HepG2 (cell line): ENCODE results near the gene HSDL2. TPM values are rescaled to one million over a fixed set of nuclear protein-coding genes. Genes with fewer than 3 reads are reported as not detected.

ENCODE experiments used
- AKNA ChIP-seq: sonication (generic); formaldehyde crosslinking; IDR thresholded peaks from 2 replicates; pipeline ENCODE4 v1.4.0; 2020; ENCODE audit warnings: missing genetic modification reagents, borderline replicate concordance
- CSRNP1 ChIP-seq: sonication (generic); formaldehyde crosslinking; IDR thresholded peaks from 2 replicates; pipeline ENCODE4 v1.8.1; 2023; ENCODE audit warnings: mild to moderate bottlenecking, missing genetic modification reagents
- HDAC1 ChIP-seq: sonication (generic); formaldehyde crosslinking; IDR thresholded peaks from 2 replicates; pipeline ENCODE4 v1.5.1; 2020; ENCODE audit warnings: mild to moderate bottlenecking, missing genetic modification reagents
- HDAC2 ChIP-seq: sonication (generic); formaldehyde crosslinking; IDR thresholded peaks from 2 replicates; pipeline ENCODE4 v1.4.0; 2020; ENCODE audit warnings: missing genetic modification reagents
- IRX3 ChIP-seq: sonication (generic); formaldehyde crosslinking; IDR thresholded peaks from 2 replicates; pipeline ENCODE4 v1.8.1; 2023; ENCODE audit warnings: mild to moderate bottlenecking, low read depth, missing genetic modification reagents, borderline replicate concordance
- MED1 ChIP-seq: sonication (generic); formaldehyde crosslinking; IDR thresholded peaks from 2 replicates; pipeline ENCODE4 v1.4.0; 2020; ENCODE audit warnings: missing genetic modification reagents
- NFYB ChIP-seq: sonication (generic); formaldehyde crosslinking; IDR thresholded peaks from 2 replicates; pipeline ENCODE4 v1.4.0; 2020; ENCODE audit warnings: missing genetic modification reagents
- PAX8 ChIP-seq: sonication (generic); formaldehyde crosslinking; IDR thresholded peaks from 2 replicates; pipeline ENCODE4 v1.8.0; 2022; ENCODE audit warnings: mild to moderate bottlenecking, missing genetic modification reagents, borderline replicate concordance
- RFX1 ChIP-seq: fragments of 450-650 bp; IDR thresholded peaks from 2 replicates; pipeline ENCODE4 v1.6.1; 2017
- RXRA ChIP-seq: sonication (generic); formaldehyde crosslinking; IDR thresholded peaks from 2 replicates; pipeline ENCODE4 v1.5.1; 2020; ENCODE audit warnings: missing genetic modification reagents
- SALL1 ChIP-seq: sonication (generic); formaldehyde crosslinking; IDR thresholded peaks from 2 replicates; pipeline ENCODE4 v1.8.0; 2022; ENCODE audit warnings: mild to moderate bottlenecking, missing genetic modification reagents
- SAP130 ChIP-seq: IDR thresholded peaks from 2 replicates; pipeline ENCODE4 v1.6.1; 2016; ENCODE audit warnings: low read depth
- TEAD3 ChIP-seq: optimal IDR thresholded peaks from 2 replicates; pipeline ENCODE3; 2016; ENCODE audit warnings: borderline replicate concordance
- TEF ChIP-seq: sonication (generic); formaldehyde crosslinking; IDR thresholded peaks from 2 replicates; pipeline ENCODE4 v1.5.0; 2020; ENCODE audit warnings: missing genetic modification reagents
- U2AF2 ChIP-seq: fragments of 200-400 bp; formaldehyde crosslinking; IDR thresholded peaks from 2 replicates; pipeline ENCODE4 v1.6.1; 2017; ENCODE audit warnings: low read depth, mild to moderate bottlenecking, low read length
- ZBTB38 ChIP-seq: sonication (generic); formaldehyde crosslinking; IDR thresholded peaks from 2 replicates; pipeline ENCODE4 v1.5.1; 2020; ENCODE audit warnings: mild to moderate bottlenecking, missing genetic modification reagents
- ZBTB42 ChIP-seq: sonication (generic); formaldehyde crosslinking; IDR thresholded peaks from 2 replicates; pipeline ENCODE4 v1.5.0; 2020; ENCODE audit warnings: mild to moderate bottlenecking, missing genetic modification reagents
- ZMAT3 ChIP-seq: sonication (generic); formaldehyde crosslinking; conservative IDR thresholded peaks from 2 replicates; pipeline ENCODE4 v1.7.0; 2021; ENCODE audit warnings: missing genetic modification reagents
- ZNF124 ChIP-seq: sonication (generic); formaldehyde crosslinking; IDR thresholded peaks from 2 replicates; pipeline ENCODE4 v1.4.0; 2020; ENCODE audit warnings: missing genetic modification reagents
- ZNF543 ChIP-seq: sonication (generic); formaldehyde crosslinking; IDR thresholded peaks from 2 replicates; pipeline ENCODE4 v1.4.0; 2020; ENCODE audit warnings: mild to moderate bottlenecking, missing genetic modification reagents
- ZNF792 ChIP-seq: IDR thresholded peaks from 2 replicates; pipeline ENCODE4 v1.6.1; 2016
- polyA plus RNA-seq, 8 experiments: library from polyadenylated mRNA; depleted of rRNA in 3 of 8; stranded (reverse) in 7 of 8; unstranded in 1 of 8; fragments of >200 nt; fragmentation: Illumina TruSeq in 4 of 8; extraction: Trizol in 4 of 8; gene quantifications; 2 replicates each; pipeline versions ENCODE4 v1.2.1 to v1.2.3, GENCODE V29; 2011 to 2016; ENCODE audit warnings: low read depth in 4 of 8, missing spikeins in 1 of 8, mixed read lengths in 1 of 8; ENCODE audit not compliant: insufficient read depth in 1 of 8
- total RNA-seq, 5 experiments: library from RNA; depleted of rRNA; stranded (reverse); fragments of >200 nt; fragmentation: Illumina TruSeq; extraction: Trizol; gene quantifications; 2 replicates each; pipeline ENCODE4 v1.2.3, GENCODE V29; 2016; ENCODE audit warnings: low read depth in 1 of 5

HSDL2 gene
- total and polyA plus RNA-seq, 2 of the 13 experiments (the other 11 are each of a cell fraction or from before 2014, with no cell fraction given), result 55.3 to 80.2 TPM

- TF ChIP-seq AKNA (peak; percentile 21; the same call in 1 of the 2 replicates), TEAD3 (peak; percentile 31), MED1 (CRISPR knock-in tag) (peak; percentile 57), IRX3 (CRISPR knock-in tag) (0 out of 2 replicates have a peak, but pooled peaks have one; percentile 46), RFX1 (no peak; the same call in 1 of the 2 replicates), U2AF2 (no peak), ZNF124 (CRISPR knock-in tag) (peak; percentile 30; the same call in 1 of the 2 replicates), PAX8 (CRISPR knock-in tag) (0 out of 2 replicates have a peak, but pooled peaks have one; percentile 43), ZBTB38 (no peak), ZNF543 (peak; percentile 77), HDAC1 (CRISPR knock-in tag) (peak; percentile 77), SALL1 (CRISPR knock-in tag) (peak; percentile 74), SAP130 (CRISPR knock-in tag) (peak; percentile 89), ZNF792 (CRISPR knock-in tag) (0 out of 2 replicates have a peak, but pooled peaks have one; percentile 20), CSRNP1 (CRISPR knock-in tag) (peak; percentile 44; the same call in 1 of the 2 replicates), ZMAT3 (CRISPR knock-in tag) (peak; percentile 80), NFYB (peak; percentile 47), TEF (CRISPR knock-in tag) (0 out of 2 replicates have a peak, but pooled peaks have one; percentile 11), HDAC2 (CRISPR knock-in tag) (peak; percentile 32), ZBTB42 (CRISPR knock-in tag) (peak; percentile 59; the same call in 1 of the 2 replicates), RXRA (no peak; the same call in 1 of the 2 replicates)
Measured at GRCh38 chr9:112379177-112380101, 469 bp upstream of the HSDL2 start (continued).
